HG02840 (cell line): ENCODE data around the gene RNF112.
"Not testable (repeated sequence)": the region's sequence is repeated elsewhere in the genome, so short reads cannot be mapped to it uniquely, and the experiment has no call there.

Experiments used
- ATAC-seq: cut with Tn5 transposase; IDR thresholded peaks from one replicate; pipeline ENCODE4 v1.9.1; 2021; ENCODE audit warnings: mild to moderate bottlenecking, moderate library complexity, moderate number of reproducible peaks; ENCODE audit not compliant: unreplicated experiment, low FRiP score

Gene RNF112

DNA sequence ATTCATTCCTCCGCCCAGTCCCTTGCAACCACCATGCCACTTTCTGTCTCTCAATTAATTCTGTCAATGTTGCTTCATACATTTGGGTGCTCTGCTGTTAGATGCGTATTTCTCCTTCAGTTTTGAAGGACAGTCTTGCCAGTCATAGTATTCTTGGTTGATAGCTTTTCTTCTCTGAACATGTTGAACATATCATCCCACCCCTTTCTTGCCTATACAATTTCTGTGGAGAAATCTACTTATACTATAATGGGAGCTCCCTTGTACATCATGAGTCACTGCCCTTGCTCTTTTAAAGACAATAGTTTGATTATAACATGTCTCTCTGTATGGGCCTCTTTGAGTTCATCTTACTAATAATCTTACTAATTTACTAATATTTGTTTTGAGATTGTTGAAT, 34.1 kb downstream of the RNF112 start:
- ATAC-seq: no peak

DNA sequence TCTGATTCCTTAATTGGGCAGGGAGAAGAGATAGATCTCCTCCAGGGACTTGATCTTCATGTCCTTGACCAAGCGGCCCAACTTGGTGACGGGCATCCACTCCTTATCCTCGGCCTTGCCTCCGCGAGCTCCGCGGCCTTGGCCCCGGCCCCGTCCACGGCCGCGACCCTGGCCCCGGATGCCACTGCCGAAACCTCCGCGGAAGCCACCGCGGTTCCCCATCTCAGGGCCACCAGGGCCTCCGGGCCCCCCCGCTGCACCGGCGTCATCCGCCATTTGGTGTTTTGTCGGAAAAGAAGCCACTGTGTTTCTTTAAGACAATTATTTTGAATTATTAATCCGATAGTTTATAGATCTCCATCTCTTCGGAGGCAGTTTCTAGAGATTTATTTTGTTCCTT, 35.5 kb downstream of the RNF112 start:
- not testable (repeated sequence) for ATAC-seq

DNA sequence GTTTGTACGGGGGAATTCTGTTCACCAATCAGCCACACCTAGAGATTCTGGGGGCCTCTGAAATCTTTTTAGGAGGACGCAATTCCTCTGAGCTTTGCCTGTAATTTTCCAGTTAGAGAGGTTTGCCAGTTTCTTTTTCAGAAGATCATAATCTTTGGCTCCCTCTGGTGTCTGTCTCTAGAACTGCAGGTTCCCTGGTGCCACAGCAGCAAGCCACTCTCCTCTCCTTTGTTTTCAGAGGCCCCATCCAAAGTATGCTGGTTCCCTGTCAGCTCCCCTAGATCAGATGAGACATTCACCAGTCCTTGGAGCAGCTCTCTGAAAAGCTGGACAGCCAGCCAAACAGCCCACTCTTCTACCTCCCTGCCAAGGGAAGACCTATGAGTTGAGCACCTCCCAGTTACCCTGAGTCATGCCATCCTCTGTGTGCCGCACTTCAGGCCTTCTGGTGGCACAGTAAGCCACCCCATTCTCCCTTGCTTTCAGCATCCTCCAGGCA, 36.1 kb downstream of the RNF112 start:
- ATAC-seq: no peak

DNA sequence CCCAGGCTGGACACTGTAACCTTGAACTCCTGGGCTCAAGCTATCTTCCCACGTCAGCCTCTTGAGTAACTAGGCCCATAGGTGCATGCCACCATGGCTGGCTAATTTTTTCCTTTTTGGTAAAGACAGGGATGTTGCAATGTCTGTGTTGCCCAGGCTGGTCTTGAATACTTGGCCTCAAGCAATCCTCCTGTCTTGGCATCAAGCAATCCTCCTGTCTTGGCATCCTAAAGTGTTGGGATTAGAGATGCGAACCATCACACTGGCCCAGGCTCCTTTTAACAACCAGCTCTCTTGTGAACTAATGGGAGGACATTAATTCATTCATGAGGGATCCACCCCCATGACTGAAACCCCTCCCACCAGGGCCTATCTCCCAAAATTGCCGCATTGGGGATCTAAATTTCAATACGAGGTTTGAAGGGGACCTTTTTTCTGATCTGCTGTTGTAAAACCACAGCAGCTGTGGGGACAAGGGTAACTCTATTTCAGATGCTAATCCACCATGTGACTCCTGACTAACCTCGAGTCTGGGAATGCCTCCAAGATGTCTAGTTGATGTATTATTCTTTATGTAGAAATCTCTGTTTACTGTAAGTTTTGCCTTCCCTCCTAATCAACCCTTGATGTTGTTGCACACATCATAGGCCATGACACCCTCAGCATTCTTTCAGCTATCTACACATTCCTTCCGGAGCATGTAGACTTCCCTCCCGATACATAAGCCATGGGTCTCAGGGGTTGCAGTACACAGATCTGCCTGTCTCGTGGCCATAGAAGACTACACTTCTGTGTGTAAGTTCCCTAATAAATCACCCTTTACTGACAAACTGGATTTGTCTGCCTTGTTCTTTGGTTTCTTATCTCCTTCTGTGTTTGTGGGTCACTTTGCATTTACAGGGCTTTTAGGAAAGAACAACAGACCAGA, 37.6 kb downstream of the RNF112 start:
- ATAC-seq: no peak

DNA sequence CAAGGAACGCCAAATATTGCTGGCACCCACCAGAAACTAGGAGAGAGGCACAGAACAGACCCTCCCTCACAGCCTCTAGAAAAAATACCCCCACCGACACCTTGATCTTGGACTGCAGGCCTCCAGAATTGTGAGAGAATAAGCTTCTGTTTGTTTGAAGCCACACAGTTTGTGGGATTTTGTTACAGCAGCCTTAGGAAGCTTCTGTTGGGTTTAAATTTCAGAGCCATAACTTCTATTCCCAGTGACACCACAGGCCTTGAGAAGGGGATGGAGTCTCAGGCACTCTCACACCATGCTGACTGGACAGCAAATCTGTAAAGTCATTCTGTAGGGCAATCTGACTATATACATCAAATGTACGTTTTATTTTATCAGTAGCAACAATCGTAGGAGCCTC, 38.6 kb downstream of the RNF112 start:
- no peak for ATAC-seq

DNA sequence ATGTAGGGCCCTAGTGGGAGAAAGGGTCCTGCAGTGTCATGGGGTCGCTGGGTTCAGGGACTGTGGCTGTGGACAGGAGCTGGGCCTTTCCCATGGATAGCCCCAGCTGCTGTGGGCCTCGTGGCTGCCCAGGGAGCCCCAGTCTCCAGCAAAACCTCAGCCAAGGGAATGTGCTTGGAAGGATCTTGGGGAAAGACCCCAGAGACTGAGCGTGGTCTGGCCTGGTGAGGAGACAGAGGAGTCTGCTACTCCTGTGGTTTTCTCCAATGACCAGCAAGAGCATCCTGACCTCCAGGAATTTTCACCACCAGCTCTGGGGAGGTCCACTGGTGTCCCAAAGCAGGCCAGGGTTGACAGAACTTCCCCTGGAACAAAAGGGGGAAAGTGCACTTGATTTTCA, 42.3 kb downstream of the RNF112 start:
- ATAC-seq: no peak

DNA sequence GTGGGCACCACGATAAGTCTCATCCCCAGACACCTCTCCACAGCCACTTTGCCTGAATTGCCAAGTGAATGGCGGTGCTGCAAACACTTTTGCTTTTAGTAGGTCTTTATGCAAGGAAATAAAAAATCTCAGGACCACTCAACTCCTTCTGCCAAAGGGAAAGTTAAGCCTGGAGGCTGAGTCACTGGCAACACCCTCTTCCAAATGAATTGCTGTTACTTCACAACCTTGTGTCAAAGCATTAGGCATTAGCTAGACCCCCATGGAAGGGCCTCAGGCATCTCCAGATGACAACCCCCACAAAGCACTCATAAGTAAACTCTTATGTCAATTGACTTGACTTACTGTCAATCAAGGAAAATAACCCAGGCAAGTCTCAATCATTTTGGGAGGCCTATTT, 43.0 kb downstream of the RNF112 start:
- no peak for ATAC-seq

DNA sequence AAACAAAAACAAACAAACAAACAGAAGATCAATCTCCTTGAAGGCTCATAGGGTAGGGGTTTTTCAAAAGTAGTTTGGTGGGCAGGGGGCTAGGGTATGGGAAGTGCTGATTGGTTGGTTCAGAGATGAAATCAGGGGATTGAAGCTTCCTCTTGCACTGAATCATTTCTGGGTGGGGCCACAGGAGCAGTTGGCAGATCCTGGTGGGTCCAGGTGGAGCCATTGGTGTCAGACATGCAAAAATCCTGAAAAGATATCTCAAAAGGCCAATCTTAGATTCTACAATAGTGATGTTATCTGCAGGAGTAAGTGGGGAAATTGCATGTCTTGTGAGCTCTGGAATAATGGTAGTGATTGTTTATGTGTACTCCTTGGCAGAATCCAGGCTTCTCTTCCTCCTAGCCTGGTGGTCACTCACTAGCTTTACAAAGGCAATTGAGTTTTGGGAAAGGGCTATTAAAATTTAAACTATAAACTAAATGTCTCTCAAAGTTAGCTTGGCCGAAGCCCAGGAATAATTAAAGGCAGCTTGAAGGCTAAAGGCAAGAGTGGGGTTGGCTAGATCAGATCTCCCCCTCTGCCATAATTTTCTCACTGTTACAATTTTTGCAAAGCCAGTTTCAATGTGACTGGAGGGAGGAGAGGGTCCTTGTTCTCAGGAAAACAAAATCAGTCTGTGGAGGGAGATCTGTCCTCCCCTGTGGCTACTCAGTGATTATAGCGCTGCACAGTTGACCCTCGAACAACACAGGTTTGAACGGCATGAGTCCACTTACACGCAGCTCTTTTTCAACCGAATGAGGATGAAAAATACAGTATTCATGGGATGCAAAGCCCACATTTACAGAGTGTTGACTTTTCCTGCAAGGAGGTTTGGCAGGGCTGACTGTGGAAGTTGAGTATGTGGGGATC, 45.2 kb downstream of the RNF112 start:
- ATAC-seq: no peak

DNA sequence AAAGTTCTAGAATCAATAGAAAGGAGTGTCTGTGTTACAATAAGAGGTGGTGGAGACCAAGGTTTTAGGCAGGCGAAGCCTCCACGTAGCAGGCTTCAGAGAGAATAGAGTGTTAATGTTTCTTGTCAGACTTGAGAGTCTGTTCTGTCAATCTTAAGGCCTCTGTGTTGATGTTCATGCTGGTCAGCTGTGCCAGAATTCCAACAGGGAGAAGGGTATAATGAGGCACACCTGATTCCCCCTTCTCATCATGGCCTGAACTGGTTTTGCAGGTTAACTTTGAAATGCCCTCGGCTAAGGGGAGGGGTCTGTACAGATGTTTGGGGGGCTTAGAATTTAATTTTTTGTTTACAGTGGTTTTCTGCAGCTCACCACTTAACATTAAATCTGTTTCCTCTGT, 46.0 kb downstream of the RNF112 start:
- no peak for ATAC-seq

DNA sequence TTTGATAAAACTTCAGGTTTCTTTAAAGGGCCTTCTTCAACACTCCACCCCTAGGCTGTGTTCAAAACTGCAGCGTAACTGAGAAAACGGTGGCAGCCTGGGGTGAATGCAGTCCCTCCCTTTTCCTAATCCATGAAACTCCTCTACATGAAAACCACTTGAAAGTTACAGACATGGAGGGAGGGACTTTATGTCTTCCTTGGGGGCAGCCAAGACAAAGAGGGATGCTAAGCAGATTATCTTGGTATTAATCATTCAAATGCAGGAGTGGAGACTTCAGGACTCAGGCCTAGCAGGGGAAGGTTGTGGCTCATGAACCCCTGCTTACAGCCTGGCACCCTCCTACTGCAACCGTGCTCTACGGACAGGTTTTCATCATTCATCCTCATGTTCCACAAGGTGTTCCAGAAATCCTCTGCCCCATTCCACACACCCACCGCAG, 46.8 kb downstream of the RNF112 start:
- no peak for ATAC-seq

DNA sequence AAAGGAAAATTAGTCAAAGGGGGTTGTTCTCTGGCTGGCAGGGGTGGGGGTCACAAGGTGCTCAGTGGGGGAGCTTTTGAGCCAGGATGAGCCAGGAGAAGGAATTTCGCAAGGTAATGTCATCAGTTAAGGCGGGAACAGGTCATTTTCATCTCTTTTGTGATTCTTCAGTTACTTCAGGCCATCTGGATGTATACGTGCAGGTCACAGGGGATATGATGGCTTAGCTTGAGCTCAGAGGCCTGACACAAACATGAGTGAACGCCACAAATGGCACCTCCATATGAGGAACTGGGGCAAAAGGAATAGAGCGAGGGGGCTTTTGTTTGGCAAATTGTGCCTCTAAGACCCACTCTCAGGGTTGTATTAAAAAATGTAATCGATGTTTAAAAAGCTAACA, 47.4 kb downstream of the RNF112 start:
- not testable (repeated sequence) for ATAC-seq

DNA sequence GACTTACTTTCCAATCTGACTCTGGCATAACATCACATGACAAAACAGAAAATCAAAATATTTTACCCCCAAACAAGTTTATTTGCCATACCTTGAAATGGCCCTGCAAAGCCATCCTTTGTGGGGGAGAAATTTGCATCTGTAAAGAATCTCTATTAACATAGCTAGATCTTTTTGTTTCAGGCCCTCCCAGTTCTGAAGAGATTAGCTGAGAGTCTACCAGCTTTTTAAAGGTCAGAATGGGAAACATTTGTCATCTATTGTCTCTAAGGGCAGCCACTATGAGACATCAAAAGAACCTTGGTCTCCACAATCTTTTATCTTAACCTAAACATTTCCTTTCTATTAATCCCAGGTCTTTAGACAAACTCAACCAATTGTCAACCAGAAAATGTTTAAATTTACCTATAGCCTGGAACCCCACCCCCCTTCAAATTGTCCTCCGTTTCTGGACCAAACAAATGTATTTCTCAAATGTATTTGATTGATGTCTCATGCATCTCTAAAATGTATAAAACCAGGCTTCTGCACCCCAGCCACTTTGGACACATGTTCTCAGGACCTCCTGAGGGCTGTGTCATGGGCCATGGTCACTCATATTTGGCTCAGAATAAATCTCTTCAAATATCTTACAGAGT, 48.1 kb downstream of the RNF112 start:
- ATAC-seq: not testable (repeated sequence)

DNA sequence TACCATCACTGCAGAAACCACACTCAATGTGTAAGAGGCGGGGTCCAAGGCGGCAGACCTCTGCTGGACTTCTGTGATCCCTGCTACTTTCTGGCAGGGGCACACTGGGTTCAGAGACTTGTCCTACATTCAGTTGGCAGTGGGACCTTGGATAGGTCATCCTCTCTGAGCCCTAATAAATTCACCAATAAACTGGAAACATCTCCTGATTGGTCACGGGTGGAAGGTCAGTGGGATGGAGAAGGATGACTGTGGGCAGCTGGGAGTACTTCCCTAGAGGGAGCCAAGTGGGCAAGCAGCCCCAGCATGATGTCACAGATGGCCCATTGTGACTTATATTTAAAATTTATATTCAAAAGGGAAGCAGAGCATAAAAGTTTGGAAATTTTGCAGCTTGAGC, 49.7 kb downstream of the RNF112 start:
- ATAC-seq: no peak

DNA sequence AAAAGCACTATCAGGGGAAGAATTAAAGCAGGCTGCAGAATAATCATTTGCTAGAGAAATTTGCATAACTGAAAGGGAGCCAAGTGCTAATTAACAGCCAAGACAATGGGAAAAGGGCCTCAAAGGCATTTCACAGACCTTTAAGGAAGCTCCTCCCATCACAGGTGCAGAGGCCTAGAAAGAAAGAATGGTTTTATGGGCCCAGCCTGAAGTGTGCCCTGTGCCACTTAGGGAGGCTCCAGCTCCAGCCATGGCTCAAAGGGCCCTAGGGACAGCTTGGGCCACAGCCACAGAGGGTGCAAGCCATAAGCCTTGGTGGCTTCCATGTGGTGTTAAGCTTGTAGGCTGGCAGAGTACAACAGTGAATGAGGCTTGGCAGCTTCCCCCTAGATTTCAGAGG, 50.1 kb downstream of the RNF112 start:
- no peak for ATAC-seq

DNA sequence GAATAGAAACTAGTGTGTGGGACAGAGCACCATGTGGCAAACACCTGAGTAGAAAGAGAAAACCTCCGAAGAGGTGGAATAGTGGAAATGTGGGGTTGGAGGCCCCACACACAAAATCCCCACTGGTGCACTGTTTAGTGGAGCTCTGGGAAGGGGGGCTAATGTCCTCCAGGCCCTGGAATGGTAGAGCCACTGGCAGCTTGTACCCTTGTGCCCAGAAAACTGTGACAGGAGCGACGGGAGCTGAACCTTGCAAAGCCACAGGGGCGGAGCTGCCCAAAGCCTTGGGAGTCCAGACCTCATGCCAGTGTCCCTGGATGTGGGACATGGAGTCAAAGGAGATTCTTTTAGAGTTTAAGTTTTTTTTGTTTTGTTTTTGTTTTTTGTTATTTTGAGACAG, 50.6 kb downstream of the RNF112 start:
- no peak for ATAC-seq

DNA sequence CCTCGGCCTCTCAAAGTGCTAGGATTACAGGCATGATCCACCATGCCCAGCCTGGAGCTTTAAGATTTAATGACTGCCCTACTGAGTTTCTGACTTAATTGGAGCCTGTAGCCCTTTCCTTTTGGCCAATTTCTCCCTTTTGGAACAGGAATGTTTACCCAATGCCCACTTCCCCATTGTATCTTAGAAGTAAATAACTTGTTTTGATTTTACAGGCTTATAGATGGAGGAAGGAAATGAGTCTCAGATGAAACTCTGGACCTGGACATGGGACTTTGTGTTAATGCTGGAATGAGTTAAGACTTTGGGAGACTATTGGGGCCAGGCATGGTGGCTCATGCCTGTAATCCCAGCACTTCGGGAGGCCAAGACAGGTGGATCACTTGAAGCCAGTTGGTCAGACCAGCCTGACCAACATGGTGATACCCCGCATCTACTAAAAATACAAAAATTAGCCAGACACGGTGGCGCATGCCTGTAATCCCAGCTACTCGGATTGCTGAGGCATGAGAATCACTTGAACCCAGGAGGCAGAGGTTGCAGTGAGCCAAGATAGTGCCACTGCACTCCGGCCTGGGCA, 51.5 kb downstream of the RNF112 start:
- ATAC-seq: not testable (repeated sequence)

DNA sequence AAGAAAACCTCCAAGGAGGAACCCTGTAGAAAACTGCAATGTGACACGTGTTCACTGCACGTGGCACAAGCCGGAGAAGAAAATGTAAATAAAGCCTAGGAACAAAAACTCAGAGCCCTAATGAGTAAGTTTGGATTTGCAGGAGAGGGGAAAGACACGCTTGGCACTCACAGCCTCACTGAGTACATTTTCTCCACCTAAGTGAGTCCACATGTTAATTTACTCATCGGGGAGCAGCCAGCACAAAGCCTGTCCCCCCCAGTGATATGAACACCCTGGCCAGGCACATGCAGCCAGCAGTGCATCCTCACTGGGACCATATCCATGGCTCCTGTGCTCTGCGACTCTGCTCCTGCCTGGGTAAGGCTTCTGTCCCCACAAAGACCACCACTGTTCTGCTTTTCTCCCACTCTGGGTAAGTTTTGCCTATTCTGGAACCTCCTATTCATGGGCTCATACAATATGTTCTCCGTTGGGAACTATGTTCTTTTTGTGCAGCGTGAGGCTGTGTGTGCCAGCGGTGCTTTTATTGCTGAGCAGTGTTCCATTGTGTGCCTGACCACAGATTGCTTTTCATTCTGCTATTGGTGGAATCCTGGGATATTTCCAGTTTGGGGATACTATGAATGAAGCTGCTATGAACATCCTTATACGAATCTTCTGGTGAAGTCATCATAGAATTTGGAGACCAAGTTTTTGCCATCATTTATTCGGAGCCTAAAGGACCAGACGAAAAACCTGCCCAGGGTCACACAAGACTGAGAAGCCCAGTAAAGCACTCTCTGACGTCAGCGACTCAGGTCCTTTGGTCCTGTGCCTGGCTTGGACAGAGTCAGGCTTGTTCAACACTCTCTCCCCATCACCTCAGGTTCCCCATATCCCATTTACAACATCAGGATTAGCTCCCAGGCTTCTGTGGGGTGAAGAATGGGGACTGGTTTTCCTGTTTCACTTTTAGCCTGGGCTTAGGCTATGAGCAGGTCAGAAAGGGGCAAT, 53.3 kb downstream of the RNF112 start:
- no peak for ATAC-seq
